NCI-H1092 treated with DMSO at 0.1 percent for 48 hours (cell line): ENCODE data around the gene SCUBE1.

Experiments used
- DNase-seq: peaks from one replicate; lab custom pipeline; 2025; lab: John Stamatoyannopoulos, UW

SCUBE1 gene

GRCh38 chr22:43257549-43257948 is 85.6 kb downstream of the SCUBE1 start:
- no peak for DNase-seq

- no peak for DNase-seq
These were observed 86.1 kb downstream of the SCUBE1 start for GRCh38 chr22:43256976-43257545.

GRCh38 chr22:43256569-43256968 is 86.6 kb downstream of the SCUBE1 start:
- no peak for DNase-seq

GRCh38 chr22:43255299-43255698 is 87.9 kb downstream of the SCUBE1 start:
- no peak for DNase-seq

- DNase-seq: no peak
These were observed 89.3 kb downstream of the SCUBE1 start for GRCh38 chr22:43253839-43254238.

- DNase-seq: no peak
These were observed 90.9 kb downstream of the SCUBE1 start for GRCh38 chr22:43252319-43252718.

- DNase-seq: no peak
These were observed 93.2 kb downstream of the SCUBE1 start for GRCh38 chr22:43249789-43250471.

- DNase-seq: no peak
These were observed 95.5 kb downstream of the SCUBE1 start for GRCh38 chr22:43247546-43248260.

- no peak for DNase-seq
These were observed 97.0 kb downstream of the SCUBE1 start for GRCh38 chr22:43246188-43246587.

GRCh38 chr22:43245717-43246116 is 97.5 kb downstream of the SCUBE1 start:
- no peak for DNase-seq

- no peak for DNase-seq
These were observed 98.2 kb downstream of the SCUBE1 start for GRCh38 chr22:43244803-43245527.

GRCh38 chr22:43244402-43244801 is 98.8 kb downstream of the SCUBE1 start:
- DNase-seq: no peak

- DNase-seq: no peak
These were observed 99.8 kb downstream of the SCUBE1 start for GRCh38 chr22:43243324-43243723.

GRCh38 chr22:43242627-43243026 is 100.5 kb downstream of the SCUBE1 start:
- no peak for DNase-seq

GRCh38 chr22:43241699-43242386 is 101.3 kb downstream of the SCUBE1 start:
- no peak for DNase-seq

- DNase-seq: no peak
These were observed 102.0 kb downstream of the SCUBE1 start for GRCh38 chr22:43241138-43241597.

GRCh38 chr22:43240614-43241013 is 102.6 kb downstream of the SCUBE1 start:
- no peak for DNase-seq

- no peak for DNase-seq
These were observed 103.2 kb downstream of the SCUBE1 start for GRCh38 chr22:43239956-43240355.

- DNase-seq: no peak
These were observed 103.9 kb downstream of the SCUBE1 start for GRCh38 chr22:43239193-43239780.

- DNase-seq: no peak
These were observed 104.6 kb downstream of the SCUBE1 start for GRCh38 chr22:43238526-43239006.

GRCh38 chr22:43237280-43237679 is 105.9 kb downstream of the SCUBE1 start:
- no peak for DNase-seq
